Ascending aorta (tissue), 2 donors: ENCODE data around the gene FBXO2. TPM values are rescaled to one million over a fixed set of nuclear protein-coding genes. Genes with fewer than 3 reads are reported as not detected.

Experiments
- DNase-seq, 2 donors: peaks; one replicate each; pipeline ENCODE4 v3.0.0-alpha.2; 2019; ENCODE audit warnings: low spot score in 2 of 2
- H3K27ac ChIP-seq, 2 donors: fragments of 200-600 bp; sonication (generic); one replicate each; pipeline ENCODE4 v1.5.1; 2016 to 2017; ENCODE audit warnings: mild to moderate bottlenecking in 1 of 2
- H3K27me3 ChIP-seq: fragments of 200-600 bp; sonication (generic); one replicate; pipeline ENCODE4 v1.5.1; 2017
- H3K36me3 ChIP-seq, 2 donors: fragments of 200-600 bp; sonication (generic); one replicate each; pipeline ENCODE4 v1.5.1; 2016
- H3K4me1 ChIP-seq, 2 donors: fragments of 200-600 bp; sonication (generic); one replicate each; pipeline ENCODE4 v1.5.1; 2016 to 2017; ENCODE audit warnings: mild to moderate bottlenecking in 1 of 2
- H3K4me3 ChIP-seq, 2 donors: fragments of 200-600 bp; sonication (generic); one replicate each; pipeline ENCODE4 v1.5.1; 2016 to 2017; ENCODE audit warnings: mild to moderate bottlenecking in 1 of 2
- H3K9me3 ChIP-seq, 2 donors: fragments of 200-600 bp; sonication (generic); one replicate each; pipeline ENCODE4 v1.5.1; 2016
- intact Hi-C: fragments of 100-400 bp; cut with DNase I; formaldehyde crosslinking; loops from one replicate; pipeline ENCODE4 v1.15.1; 2023
- total RNA-seq: library from RNA; depleted of rRNA; stranded (reverse); fragments of >200 nt; gene quantifications from one replicate; pipeline ENCODE4 v1.1.0, GENCODE V29; 2016
- TF ChIP-seq, protein P1 (sequence below), 3 experiments: fragments of 200-600 bp in 2 of 3; fragments of 450-650 bp in 1 of 3; sonication (generic) in 2 of 3; IDR thresholded peaks; one replicate each; pipeline ENCODE4 v1.5.1; 2016 to 2019; ENCODE audit warnings: antibody characterized with exemption in 3 of 3, mild to moderate bottlenecking in 1 of 3, moderate library complexity in 1 of 3

Gene FBXO2
- total RNA-seq, 1 donor from 2014 or later: 6.1 TPM

DNA sequence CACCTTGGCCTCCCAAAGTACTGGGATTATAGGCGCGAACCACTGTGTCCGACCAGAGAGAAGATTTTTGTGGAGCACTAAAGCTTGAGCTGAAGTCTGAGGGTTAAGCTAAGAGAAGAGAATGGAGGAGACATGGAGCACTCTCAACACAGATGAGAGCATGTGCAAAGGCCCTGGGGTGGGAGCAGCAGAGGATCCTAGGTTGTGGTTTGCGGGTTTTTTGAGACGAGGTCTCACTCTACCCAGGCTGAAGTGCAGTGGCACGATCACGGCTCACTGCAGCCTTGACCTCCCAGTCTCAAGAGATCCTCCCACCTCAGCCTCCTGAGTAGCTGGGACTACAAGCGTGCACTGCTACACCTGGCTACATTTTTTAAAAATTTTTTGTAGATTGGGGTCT lies 30.5 kb downstream of the FBXO2 start:
- DNase-seq: no peak
- intact Hi-C loops: no loop called here
- Histone ChIP-seq H3K27me3 (no peaks in the 10 kb centered on the region), H3K9me3 (no peaks in the 10 kb centered on the region), H3K4me3 (no peak overlapping the region), H3K4me1 (no peaks in the 10 kb centered on the region), H3K27ac (no peak overlapping the region), H3K36me3 (no peaks in the 10 kb centered on the region)
- TF ChIP-seq, protein P1, sequence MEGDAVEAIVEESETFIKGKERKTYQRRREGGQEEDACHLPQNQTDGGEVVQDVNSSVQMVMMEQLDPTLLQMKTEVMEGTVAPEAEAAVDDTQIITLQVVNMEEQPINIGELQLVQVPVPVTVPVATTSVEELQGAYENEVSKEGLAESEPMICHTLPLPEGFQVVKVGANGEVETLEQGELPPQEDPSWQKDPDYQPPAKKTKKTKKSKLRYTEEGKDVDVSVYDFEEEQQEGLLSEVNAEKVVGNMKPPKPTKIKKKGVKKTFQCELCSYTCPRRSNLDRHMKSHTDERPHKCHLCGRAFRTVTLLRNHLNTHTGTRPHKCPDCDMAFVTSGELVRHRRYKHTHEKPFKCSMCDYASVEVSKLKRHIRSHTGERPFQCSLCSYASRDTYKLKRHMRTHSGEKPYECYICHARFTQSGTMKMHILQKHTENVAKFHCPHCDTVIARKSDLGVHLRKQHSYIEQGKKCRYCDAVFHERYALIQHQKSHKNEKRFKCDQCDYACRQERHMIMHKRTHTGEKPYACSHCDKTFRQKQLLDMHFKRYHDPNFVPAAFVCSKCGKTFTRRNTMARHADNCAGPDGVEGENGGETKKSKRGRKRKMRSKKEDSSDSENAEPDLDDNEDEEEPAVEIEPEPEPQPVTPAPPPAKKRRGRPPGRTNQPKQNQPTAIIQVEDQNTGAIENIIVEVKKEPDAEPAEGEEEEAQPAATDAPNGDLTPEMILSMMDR (IDR thresholded peaks at IDR 0.05): no peak

DNA sequence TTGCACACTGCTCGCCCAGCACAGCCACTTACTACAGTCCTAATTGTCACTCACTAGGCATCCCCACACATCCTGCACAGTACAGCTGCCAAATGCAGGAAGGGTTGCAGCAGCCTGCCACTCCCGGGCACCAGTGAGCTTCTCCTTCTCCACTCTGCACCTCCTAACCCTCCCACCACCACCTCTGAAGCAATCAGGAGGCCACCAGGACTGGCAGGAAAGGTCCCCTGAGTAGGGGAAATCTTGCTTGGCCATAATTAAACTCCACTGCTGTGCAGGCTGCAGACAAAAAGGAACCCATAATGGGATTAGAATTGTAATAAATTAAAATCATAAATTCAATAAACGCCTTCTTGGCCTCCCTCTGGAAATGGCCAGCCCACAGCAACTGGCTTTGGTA lies 31.8 kb downstream of the FBXO2 start:
- no peak for DNase-seq
- no peaks in the 10 kb centered on the region for H3K27me3 ChIP-seq
- no peaks in the 10 kb centered on the region for H3K36me3 ChIP-seq
- TF ChIP-seq, protein P1 (IDR thresholded peaks at IDR 0.05): no peak
- no peaks in the 10 kb centered on the region for H3K9me3 ChIP-seq
- no peak overlapping the region for H3K27ac ChIP-seq
- no peak overlapping the region for H3K4me3 ChIP-seq
- H3K4me1 ChIP-seq: no peaks in the 10 kb centered on the region
- intact Hi-C loops: no loop called here

DNA sequence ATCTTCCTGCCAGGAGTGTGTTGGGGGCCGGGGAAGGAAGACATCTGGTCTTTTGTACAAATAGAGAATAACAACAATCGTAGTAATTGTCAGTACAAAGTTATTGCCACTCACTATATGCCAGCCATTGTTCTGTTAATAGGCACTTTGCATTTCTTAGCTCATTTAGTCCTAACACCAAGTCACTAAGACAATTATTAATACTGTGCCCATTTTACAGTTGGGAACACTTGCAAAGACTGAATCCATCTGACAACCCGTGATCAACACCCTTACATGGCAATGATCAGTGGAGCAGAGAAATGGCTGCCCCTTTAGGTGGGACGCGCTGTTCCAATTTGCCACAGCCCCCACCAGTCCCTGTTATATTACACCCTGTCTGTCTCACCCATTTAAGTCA lies 33.3 kb downstream of the FBXO2 start:
- Histone ChIP-seq H3K4me3 (no peak overlapping the region), H3K4me1 (no peaks in the 10 kb centered on the region), H3K36me3 (no peaks in the 10 kb centered on the region), H3K9me3 (no peaks in the 10 kb centered on the region), H3K27me3 (no peaks in the 10 kb centered on the region), H3K27ac (no peak overlapping the region)
- TF ChIP-seq, protein P1 (IDR thresholded peaks at IDR 0.05): no peak
- intact Hi-C loops: no loop called here
- DNase-seq: no peak

DNA sequence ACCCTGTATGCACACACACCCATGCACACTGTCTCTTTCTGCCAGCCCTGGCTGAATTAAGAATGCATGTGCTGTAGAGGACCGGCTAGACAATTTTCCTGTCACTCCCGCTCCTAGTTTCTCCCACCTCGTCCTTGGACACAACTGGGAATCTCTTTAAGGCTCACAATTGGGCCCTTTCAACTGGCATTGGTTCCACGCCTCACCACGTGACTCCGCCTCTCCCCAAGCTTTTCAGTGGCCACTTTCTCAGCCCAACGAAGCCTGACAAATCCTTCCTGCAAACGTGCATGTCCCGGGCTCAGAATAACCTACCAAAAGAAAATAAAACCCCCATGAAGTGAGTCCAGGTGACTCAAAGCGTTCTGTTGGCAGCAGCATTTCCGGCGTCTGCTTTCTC lies 33.8 kb downstream of the FBXO2 start:
- Histone ChIP-seq H3K4me1 (no peaks in the 10 kb centered on the region), H3K36me3 (no peaks in the 10 kb centered on the region), H3K9me3 (no peaks in the 10 kb centered on the region), H3K27ac (no peak overlapping the region), H3K4me3 (no peak overlapping the region), H3K27me3 (no peaks in the 10 kb centered on the region)
- TF ChIP-seq, protein P1 (IDR thresholded peaks at IDR 0.05): no peak
- DNase-seq: no peak
- intact Hi-C loops: no loop called here

DNA sequence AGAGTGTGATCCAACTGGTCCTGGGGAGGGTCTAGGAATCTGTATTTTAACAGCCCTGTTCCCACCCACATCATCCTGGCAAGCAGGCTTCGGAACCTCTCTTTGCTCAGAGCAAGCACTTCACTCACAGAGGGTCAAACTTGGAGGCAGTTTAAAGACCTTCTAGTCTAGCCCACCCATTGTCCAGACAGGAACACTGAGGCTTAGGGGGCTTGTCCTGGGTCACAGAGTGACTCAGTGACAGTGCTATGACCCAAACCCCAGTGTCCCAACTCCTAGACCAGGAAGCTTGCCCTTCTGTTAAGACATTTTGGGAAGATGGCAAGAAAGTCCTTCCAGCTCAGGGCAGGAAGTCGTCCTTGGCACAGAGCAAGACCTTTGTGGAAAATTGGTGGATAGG lies 36.5 kb downstream of the FBXO2 start:
- TF ChIP-seq, protein P1 (IDR thresholded peaks at IDR 0.05): no peak
- H3K36me3 ChIP-seq: no peaks in the 10 kb centered on the region
- H3K4me1 ChIP-seq: no peaks in the 10 kb centered on the region
- no peak overlapping the region for H3K4me3 ChIP-seq
- H3K9me3 ChIP-seq: no peaks in the 10 kb centered on the region
- H3K27ac ChIP-seq: no peak overlapping the region
- no peaks in the 10 kb centered on the region for H3K27me3 ChIP-seq
- intact Hi-C loops: no loop called here
- DNase-seq: no peak

DNA sequence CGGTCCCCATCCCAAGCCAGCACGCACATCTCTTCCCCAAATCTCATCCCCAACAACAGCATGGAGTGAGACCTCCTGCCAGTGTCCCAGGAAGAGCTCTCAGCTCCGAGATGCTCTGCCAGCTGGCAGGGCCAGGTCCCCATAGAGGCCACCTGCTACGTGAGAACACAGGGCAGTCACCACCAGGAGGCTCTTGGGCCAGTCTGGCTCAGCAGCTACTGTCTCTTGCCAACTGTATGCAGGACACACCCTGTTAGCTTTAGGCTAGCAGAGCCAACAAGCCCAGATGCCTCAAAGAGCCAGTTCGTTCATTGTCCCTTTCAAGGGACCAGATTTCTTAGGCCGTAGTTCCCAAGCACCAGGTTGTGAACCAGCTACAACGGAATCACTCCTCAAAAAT lies 36.9 kb downstream of the FBXO2 start:
- Histone ChIP-seq H3K36me3 (no peaks in the 10 kb centered on the region), H3K4me1 (no peaks in the 10 kb centered on the region), H3K9me3 (no peaks in the 10 kb centered on the region), H3K4me3 (no peak overlapping the region), H3K27ac (no peak overlapping the region), H3K27me3 (no peaks in the 10 kb centered on the region)
- intact Hi-C loops: no loop called here
- no peak for DNase-seq
- TF ChIP-seq, protein P1 (IDR thresholded peaks at IDR 0.05): no peak
